ENCODE data around the gene DSTYK.

The DSTYK gene

GRCh38 chr1:205220421-205220820 is 8.9 kb upstream of the DSTYK start:
- H3K4me1 Mint-ChIP-seq: peaks cover 5% of the 10 kb centered on the region
- H3K27ac Mint-ChIP-seq: no peak overlapping the region
- no peaks in the 10 kb centered on the region for H3K27me3 Mint-ChIP-seq (ENCODE audit: low read depth)
- H3K9me3 Mint-ChIP-seq: no peaks in the 10 kb centered on the region
- no peak overlapping the region for H3K4me3 Mint-ChIP-seq
- no peaks in the 10 kb centered on the region for H3K36me3 Mint-ChIP-seq (ENCODE audit: low read depth)
- TF ChIP-seq, protein P1, sequence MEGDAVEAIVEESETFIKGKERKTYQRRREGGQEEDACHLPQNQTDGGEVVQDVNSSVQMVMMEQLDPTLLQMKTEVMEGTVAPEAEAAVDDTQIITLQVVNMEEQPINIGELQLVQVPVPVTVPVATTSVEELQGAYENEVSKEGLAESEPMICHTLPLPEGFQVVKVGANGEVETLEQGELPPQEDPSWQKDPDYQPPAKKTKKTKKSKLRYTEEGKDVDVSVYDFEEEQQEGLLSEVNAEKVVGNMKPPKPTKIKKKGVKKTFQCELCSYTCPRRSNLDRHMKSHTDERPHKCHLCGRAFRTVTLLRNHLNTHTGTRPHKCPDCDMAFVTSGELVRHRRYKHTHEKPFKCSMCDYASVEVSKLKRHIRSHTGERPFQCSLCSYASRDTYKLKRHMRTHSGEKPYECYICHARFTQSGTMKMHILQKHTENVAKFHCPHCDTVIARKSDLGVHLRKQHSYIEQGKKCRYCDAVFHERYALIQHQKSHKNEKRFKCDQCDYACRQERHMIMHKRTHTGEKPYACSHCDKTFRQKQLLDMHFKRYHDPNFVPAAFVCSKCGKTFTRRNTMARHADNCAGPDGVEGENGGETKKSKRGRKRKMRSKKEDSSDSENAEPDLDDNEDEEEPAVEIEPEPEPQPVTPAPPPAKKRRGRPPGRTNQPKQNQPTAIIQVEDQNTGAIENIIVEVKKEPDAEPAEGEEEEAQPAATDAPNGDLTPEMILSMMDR (IDR thresholded peaks at IDR 0.05; ENCODE audit: unreplicated experiment in 3 of 3): no peak

GRCh38 chr1:205217418-205217817 is 5.9 kb upstream of the DSTYK start:
- Mint-ChIP-seq H3K27me3 (ENCODE audit: low read depth) (peaks cover 3% of the 10 kb centered on the region), H3K36me3 (ENCODE audit: low read depth) (no peaks in the 10 kb centered on the region)

DNA sequence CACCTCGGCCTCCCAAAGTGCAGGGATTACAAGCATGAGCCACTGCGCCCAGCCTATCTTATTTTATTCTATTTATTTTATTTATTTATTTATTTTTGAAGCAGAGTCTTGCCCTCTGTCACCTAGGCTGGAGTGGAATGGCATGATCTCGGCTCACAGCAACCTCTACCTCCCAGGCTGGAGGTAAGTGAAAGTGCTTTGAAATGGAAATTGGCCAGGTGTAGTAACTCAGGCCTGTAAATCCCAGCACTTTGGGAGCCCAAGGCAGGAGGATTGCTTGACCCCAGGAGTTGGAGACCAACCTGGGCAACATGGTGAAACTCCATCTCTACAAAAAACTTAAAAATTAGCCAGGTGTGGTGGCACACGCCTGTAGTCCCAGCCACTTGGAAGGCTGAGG is 5.1 kb upstream of the DSTYK start:
- H3K27me3 Mint-ChIP-seq (ENCODE audit: low read depth): peaks cover 3% of the 10 kb centered on the region
- H3K4me3 Mint-ChIP-seq: no peak overlapping the region
- H3K4me1 Mint-ChIP-seq: no peaks in the 10 kb centered on the region
- H3K27ac Mint-ChIP-seq: no peak overlapping the region
- no peaks in the 10 kb centered on the region for H3K36me3 Mint-ChIP-seq (ENCODE audit: low read depth)
- no peaks in the 10 kb centered on the region for H3K9me3 Mint-ChIP-seq
- TF ChIP-seq, protein P1 (IDR thresholded peaks at IDR 0.05; ENCODE audit: unreplicated experiment in 3 of 3): no peak

More at GRCh38 chr1:205217418-205217817, 5.9 kb upstream of the DSTYK start:
- H3K9me3 Mint-ChIP-seq: no peaks in the 10 kb centered on the region
- H3K4me3 Mint-ChIP-seq: no peak overlapping the region
- TF ChIP-seq, protein P1 (IDR thresholded peaks at IDR 0.05; ENCODE audit: unreplicated experiment in 3 of 3): no peak
- H3K27ac Mint-ChIP-seq: no peak overlapping the region
- no peaks in the 10 kb centered on the region for H3K4me1 Mint-ChIP-seq

- H3K4me3 Mint-ChIP-seq: no peak overlapping the region
- H3K27ac Mint-ChIP-seq: no peak overlapping the region
- TF ChIP-seq, protein P1 (IDR thresholded peaks at IDR 0.05; ENCODE audit: unreplicated experiment in 3 of 3): no peak
- H3K27me3 Mint-ChIP-seq (ENCODE audit: low read depth): peaks cover 3% of the 10 kb centered on the region
- H3K36me3 Mint-ChIP-seq (ENCODE audit: low read depth): no peaks in the 10 kb centered on the region
- no peaks in the 10 kb centered on the region for H3K9me3 Mint-ChIP-seq
- peaks cover 9% of the 10 kb centered on the region for H3K4me1 Mint-ChIP-seq
Measured at GRCh38 chr1:205214756-205215155, 3.3 kb upstream of the DSTYK start.

DNA sequence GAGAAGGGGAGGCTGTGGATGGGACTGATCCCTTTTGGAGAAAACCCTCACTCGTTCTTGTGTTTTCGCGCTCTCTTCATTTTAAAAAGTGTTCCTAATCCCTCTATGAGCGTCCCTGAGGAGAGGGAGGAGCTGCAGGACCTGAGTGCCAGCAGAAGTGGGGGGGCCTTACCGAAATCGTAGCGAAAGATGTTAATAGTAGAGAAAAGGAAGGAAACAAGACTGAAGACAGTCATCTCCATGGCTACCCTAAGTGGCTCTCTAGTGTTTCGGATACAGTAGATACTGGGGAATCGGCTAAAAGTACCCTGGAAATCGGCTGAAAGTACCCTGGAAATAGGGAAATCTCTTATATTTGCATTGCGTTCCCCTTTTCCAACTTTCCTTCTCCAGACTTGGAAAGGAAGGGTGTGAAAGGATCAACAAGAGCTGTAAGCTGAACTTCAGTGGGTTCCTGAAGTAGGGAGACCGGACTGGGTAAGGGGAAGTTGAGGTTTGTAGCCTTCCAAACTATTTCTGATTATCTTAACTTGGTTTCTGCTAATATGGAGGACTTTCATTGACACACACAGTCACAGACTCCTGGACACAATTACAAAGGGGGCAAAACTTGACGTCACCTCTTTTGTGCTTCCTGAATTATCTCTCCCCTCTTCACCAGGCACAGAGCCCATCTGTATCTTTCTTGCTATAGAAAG is 486 bp upstream of the DSTYK start:
- Mint-ChIP-seq H3K27me3 (ENCODE audit: low read depth) (peaks cover 3% of the 10 kb centered on the region), H3K27ac (peak overlapping the region; percentile 91 to 97 (median 95)), H3K9me3 (no peaks in the 10 kb centered on the region), H3K4me3 (peak overlapping the region; percentile 90 to 94 (median 91)), H3K4me1 (peaks cover 9% of the 10 kb centered on the region), H3K36me3 (ENCODE audit: low read depth) (no peaks in the 10 kb centered on the region)
- TF ChIP-seq, protein P1 (IDR thresholded peaks at IDR 0.05; ENCODE audit: unreplicated experiment in 3 of 3): no peak

DNA sequence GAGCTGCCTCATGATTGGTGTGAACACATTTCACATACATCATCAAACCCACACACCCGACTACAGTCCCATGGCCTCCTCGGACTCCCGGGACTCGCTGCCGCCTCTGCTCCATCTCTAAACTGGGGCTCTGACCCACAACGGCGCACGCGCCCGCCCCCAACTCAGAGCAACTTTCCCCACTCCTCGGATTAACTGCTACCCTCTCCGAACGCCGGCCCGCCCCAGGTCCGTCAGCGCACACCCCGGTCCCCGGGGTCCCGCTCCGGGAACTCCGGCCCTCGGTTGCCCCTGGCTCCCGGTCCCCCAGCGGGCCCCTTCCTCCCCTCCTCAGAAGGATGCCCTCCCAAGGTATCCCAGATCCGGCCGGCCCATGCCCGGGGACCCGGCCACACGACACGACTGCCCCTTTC is 740 bp downstream of the DSTYK start:
- Mint-ChIP-seq H3K27me3 (ENCODE audit: low read depth) (peaks cover 3% of the 10 kb centered on the region), H3K36me3 (ENCODE audit: low read depth) (no peaks in the 10 kb centered on the region), H3K9me3 (no peaks in the 10 kb centered on the region), H3K4me3 (peak overlapping the region; percentile 90 to 94 (median 91)), H3K4me1 (peaks cover 9% of the 10 kb centered on the region), H3K27ac (peak overlapping the region; percentile 91 to 97 (median 95))
- TF ChIP-seq, protein P1 (IDR thresholded peaks at IDR 0.05; ENCODE audit: unreplicated experiment in 3 of 3): no peak

Data from nephron (organoid).